CD4-positive, alpha-beta T cell treated with Interleukin-4 for 1 hour (primary cell): ENCODE results near the gene CLDN18.

Source experiments
- DNase-seq, 2 donors: peaks; one replicate each; pipeline ENCODE4 v3.0.0-alpha.2; 2020 to 2022

CLDN18 gene

GRCh38 chr3:138009476-138010272 is at the start of gene CLDN18:
TSS of gene CLDN18 (plus strand) at chr3:138010165. CDS start at chr3:138010226, 61 bp downstream.
- no peak for DNase-seq

GRCh38 chr3:137962251-137962650 is 47.7 kb upstream of the CLDN18 start:
- DNase-seq, result no peak

GRCh38 chr3:137963463-137963862 is 46.5 kb upstream of the CLDN18 start:
- DNase-seq, result no peak

GRCh38 chr3:137970914-137971831 is 38.8 kb upstream of the CLDN18 start:
- peak; percentile 28 to 31 for DNase-seq

GRCh38 chr3:137972396-137972795 is 37.6 kb upstream of the CLDN18 start:
- DNase-seq, result no peak

GRCh38 chr3:137978328-137978727 is 31.6 kb upstream of the CLDN18 start:
- DNase-seq, result no peak

GRCh38 chr3:137987723-137988122 is 22.2 kb upstream of the CLDN18 start:
- DNase-seq, result no peak

- DNase-seq, result no peak
Measured at GRCh38 chr3:137988152-137988551, 21.8 kb upstream of the CLDN18 start.

- DNase-seq, result no peak
Measured at GRCh38 chr3:137988982-137989381, 21.0 kb upstream of the CLDN18 start.

GRCh38 chr3:137990427-137990826 is 19.5 kb upstream of the CLDN18 start:
- no peak for DNase-seq

GRCh38 chr3:137992592-137992991 is 17.4 kb upstream of the CLDN18 start:
- DNase-seq, result no peak

- no peak for DNase-seq
Measured at GRCh38 chr3:137998121-137999042, 11.6 kb upstream of the CLDN18 start.

- no peak for DNase-seq
Measured at GRCh38 chr3:138003069-138003468, 6.9 kb upstream of the CLDN18 start.

- no peak for DNase-seq
Measured at GRCh38 chr3:138005627-138006026, 4.3 kb upstream of the CLDN18 start.

GRCh38 chr3:138007898-138008297 is 2.1 kb upstream of the CLDN18 start:
- no peak for DNase-seq

- DNase-seq, result no peak
Measured at GRCh38 chr3:138010273-138010590, 267 bp downstream of the CLDN18 start.

GRCh38 chr3:138011722-138012121 is 1.8 kb downstream of the CLDN18 start:
- no peak for DNase-seq

- no peak for DNase-seq
Measured at GRCh38 chr3:138012526-138012925, 2.6 kb downstream of the CLDN18 start.

- DNase-seq, result no peak
Measured at GRCh38 chr3:138016065-138016464, 6.1 kb downstream of the CLDN18 start.

GRCh38 chr3:138019281-138020069 is 9.5 kb downstream of the CLDN18 start:
- DNase-seq, result no peak

GRCh38 chr3:138023754-138024153 is 13.8 kb downstream of the CLDN18 start:
- no peak for DNase-seq

GRCh38 chr3:138025553-138025952 is 15.6 kb downstream of the CLDN18 start:
- no peak for DNase-seq
